H9 (cell line): ENCODE results near the gene AFAP1L2. TPM values are rescaled to one million over a fixed set of nuclear protein-coding genes. Genes with fewer than 3 reads are reported as not detected.

Source experiments
- DNase-seq: peaks from one replicate; pipeline ENCODE4 v3.0.0-alpha.2; 2017
- H2AFZ ChIP-seq: one replicate; pipeline ENCODE4 v1.6.1; 2013; ENCODE audit warnings: mild to moderate bottlenecking, low read length, control low read depth, moderate library complexity
- H2AK5ac ChIP-seq: 2 replicates; pipeline ENCODE4 v1.6.1; 2013; ENCODE audit warnings: low read length, control low read depth, mixed read lengths; ENCODE audit not compliant: insufficient read length
- H2BK120ac ChIP-seq: one replicate; pipeline ENCODE4 v1.6.1; 2013; ENCODE audit warnings: low read depth, mild to moderate bottlenecking, low read length, control low read depth, inconsistent platforms; ENCODE audit not compliant: poor library complexity, severe bottlenecking
- H2BK12ac ChIP-seq: 2 replicates; pipeline ENCODE4 v1.6.1; 2013; ENCODE audit warnings: low read length, control low read depth, mixed read lengths, low read depth; ENCODE audit not compliant: insufficient read length
- H2BK15ac ChIP-seq: 2 replicates; pipeline ENCODE4 v1.6.1; 2013; ENCODE audit warnings: low read depth, low read length, control low read depth
- H2BK20ac ChIP-seq: one replicate; pipeline ENCODE4 v1.6.1; 2013; ENCODE audit warnings: low read depth, mild to moderate bottlenecking, low read length, control low read depth, inconsistent platforms; ENCODE audit not compliant: poor library complexity, severe bottlenecking
- H2BK5ac ChIP-seq: 2 replicates; pipeline ENCODE4 v1.6.1; 2013; ENCODE audit warnings: low read length, control low read depth, mixed read lengths; ENCODE audit not compliant: insufficient read length
- H3K14ac ChIP-seq: 2 replicates; pipeline ENCODE4 v1.6.1; 2013; ENCODE audit warnings: low read length, control low read depth; ENCODE audit not compliant: insufficient read depth
- H3K18ac ChIP-seq: 2 replicates; pipeline ENCODE4 v1.6.1; 2013; ENCODE audit warnings: low read depth, mild to moderate bottlenecking, mixed read lengths, low read length, control low read depth; ENCODE audit not compliant: insufficient read length
- H3K23ac ChIP-seq: 2 replicates; pipeline ENCODE4 v1.6.1; 2013; ENCODE audit warnings: low read length, control low read depth, mixed read lengths, low read depth; ENCODE audit not compliant: insufficient read length
- H3K23me2 ChIP-seq: 2 replicates; pipeline ENCODE4 v1.6.1; 2013; ENCODE audit warnings: low read depth, mild to moderate bottlenecking, mixed read lengths, low read length, control low read depth; ENCODE audit not compliant: insufficient read length, poor library complexity, severe bottlenecking
- H3K27ac ChIP-seq: 2 replicates; pipeline ENCODE4 v1.5.1; 2013; ENCODE audit warnings: low read length, control low read depth, mixed read lengths, low read depth; ENCODE audit not compliant: insufficient read length
- H3K27me3 ChIP-seq: 2 replicates; pipeline ENCODE4 v1.6.1; 2013; ENCODE audit warnings: low read length, control low read depth, inconsistent platforms; ENCODE audit not compliant: insufficient read depth
- H3K4ac ChIP-seq: 2 replicates; pipeline ENCODE4 v1.6.1; 2013; ENCODE audit warnings: low read depth, mild to moderate bottlenecking, control low read depth, inconsistent platforms, low read length, moderate library complexity
- H3K4me1 ChIP-seq: 2 replicates; pipeline ENCODE4 v1.6.1; 2013; ENCODE audit warnings: low read length, control low read depth, inconsistent platforms; ENCODE audit not compliant: insufficient read depth
- H3K4me2 ChIP-seq: 2 replicates; pipeline ENCODE4 v1.6.1; 2013; ENCODE audit warnings: low read length, control low read depth, mixed read lengths; ENCODE audit not compliant: insufficient read length, insufficient read depth
- H3K56ac ChIP-seq: 2 replicates; pipeline ENCODE4 v1.6.1; 2013; ENCODE audit warnings: low read depth, mild to moderate bottlenecking, mixed read lengths, low read length, control low read depth; ENCODE audit not compliant: insufficient read length
- H3K79me1 ChIP-seq: 2 replicates; pipeline ENCODE4 v1.6.1; 2013; ENCODE audit warnings: low read depth, mild to moderate bottlenecking, moderate library complexity, low read length, control low read depth, inconsistent platforms; ENCODE audit not compliant: insufficient read depth, poor library complexity, severe bottlenecking
- H3K79me2 ChIP-seq: 2 replicates; pipeline ENCODE4 v1.6.1; 2013; ENCODE audit warnings: low read length, control low read depth, inconsistent platforms; ENCODE audit not compliant: insufficient read depth
- H3K9ac ChIP-seq: 2 replicates; pipeline ENCODE4 v1.6.1; 2013; ENCODE audit warnings: low read length, control low read depth, mixed read lengths; ENCODE audit not compliant: insufficient read length; ENCODE audit errors: extremely low read depth
- H3K9me3 ChIP-seq: one replicate; pipeline ENCODE4 v1.6.1; 2013; ENCODE audit warnings: low read depth, low read length, inconsistent platforms; ENCODE audit not compliant: control insufficient read depth
- H3T11ph ChIP-seq: one replicate; pipeline ENCODE4 v1.6.1; 2013; ENCODE audit warnings: mild to moderate bottlenecking, low read length, control low read depth, inconsistent platforms
- H4K20me1 ChIP-seq: one replicate; pipeline ENCODE4 v1.6.1; 2013; ENCODE audit not compliant: control insufficient read depth, insufficient read length, insufficient read depth
- H4K5ac ChIP-seq: 2 replicates; pipeline ENCODE4 v1.6.1; 2013; ENCODE audit warnings: low read depth, mild to moderate bottlenecking, mixed read lengths, low read length, control low read depth; ENCODE audit not compliant: insufficient read length
- H4K8ac ChIP-seq: replicated peaks from 2 replicates; pipeline ENCODE4 v1.6.1; 2013; ENCODE audit warnings: low read length, control low read depth, mixed read lengths, low read depth; ENCODE audit not compliant: insufficient read length
- H4K91ac ChIP-seq: 2 replicates; pipeline ENCODE4 v1.6.1; 2013; ENCODE audit warnings: low read depth, mild to moderate bottlenecking, moderate library complexity, mixed read lengths, low read length, control low read depth; ENCODE audit not compliant: insufficient read length
- H3K27ac Mint-ChIP-seq, 3 experiments: 2 replicates in 2 of 3; 3 replicates in 1 of 3; pipeline ENCODE4 v1.8.0; 2020 to 2021; ENCODE audit warnings: mixed read lengths in 3 of 3, mild to moderate bottlenecking in 1 of 3, moderate library complexity in 1 of 3
- H3K27me3 Mint-ChIP-seq: 2 replicates; pipeline ENCODE4 v1.8.0; 2021; ENCODE audit warnings: low read depth, mild to moderate bottlenecking, moderate library complexity, mixed read lengths
- H3K36me3 Mint-ChIP-seq, 3 experiments: 2 replicates in 2 of 3; 3 replicates in 1 of 3; pipeline ENCODE4 v1.8.0; 2020 to 2021; ENCODE audit warnings: low read depth in 3 of 3, mixed read lengths in 3 of 3; ENCODE audit not compliant: insufficient read depth in 1 of 3
- H3K4me1 Mint-ChIP-seq, 2 experiments: 2 replicates each; pipeline ENCODE4 v1.8.0; 2020; ENCODE audit warnings: mixed read lengths in 2 of 2
- H3K4me3 Mint-ChIP-seq, 2 experiments: 2 replicates in 1 of 2; 3 replicates in 1 of 2; pipeline ENCODE4 v1.8.0; 2020 to 2021; ENCODE audit warnings: mild to moderate bottlenecking in 2 of 2, mixed read lengths in 2 of 2, moderate library complexity in 1 of 2
- H3K9me3 Mint-ChIP-seq, 2 experiments: 2 replicates in 1 of 2; 3 replicates in 1 of 2; pipeline ENCODE4 v1.8.0; 2020; ENCODE audit warnings: mild to moderate bottlenecking in 2 of 2, mixed read lengths in 2 of 2, moderate library complexity in 1 of 2
- WGBS: extraction: QIAGEN DNeasy Blood & Tissue Kit; methylation state at CpG from one replicate; pipeline ENCODE4 v1.1.7; 2013; ENCODE audit warnings: missing lambda C conversion rate, low lambda C conversion rate, mixed read lengths; ENCODE audit not compliant: insufficient read length; ENCODE audit errors: extremely low coverage; 5-methylcytosine and 5-hydroxymethylcytosine counted together
- total RNA-seq: library from RNA; stranded (reverse); gene quantifications from 2 replicates; pipeline ENCODE4 v1.2.1, GENCODE V29; 2021
- TF ChIP-seq, protein P1 (sequence below): fragments of 200-600 bp; sonication (generic); conservative IDR thresholded peaks from 3 replicates; pipeline ENCODE4 v1.8.0; 2021; ENCODE audit warnings: antibody characterized with exemption, mild to moderate bottlenecking

The AFAP1L2 gene
- total RNA-seq, 1 experiment from 2014 or later, result 0.77 TPM

DNA sequence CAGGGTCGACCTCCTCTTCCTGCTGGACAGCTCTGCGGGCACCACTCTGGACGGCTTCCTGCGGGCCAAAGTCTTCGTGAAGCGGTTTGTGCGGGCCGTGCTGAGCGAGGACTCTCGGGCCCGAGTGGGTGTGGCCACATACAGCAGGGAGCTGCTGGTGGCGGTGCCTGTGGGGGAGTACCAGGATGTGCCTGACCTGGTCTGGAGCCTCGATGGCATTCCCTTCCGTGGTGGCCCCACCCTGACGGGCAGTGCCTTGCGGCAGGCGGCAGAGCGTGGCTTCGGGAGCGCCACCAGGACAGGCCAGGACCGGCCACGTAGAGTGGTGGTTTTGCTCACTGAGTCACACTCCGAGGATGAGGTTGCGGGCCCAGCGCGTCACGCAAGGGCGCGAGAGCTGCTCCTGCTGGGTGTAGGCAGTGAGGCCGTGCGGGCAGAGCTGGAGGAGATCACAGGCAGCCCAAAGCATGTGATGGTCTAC lies 118.3 kb downstream of the AFAP1L2 start:
- H3K14ac ChIP-seq, result no peak overlapping the region

More for the DNA sequence above, 118.3 kb downstream of the AFAP1L2 start:
- Histone ChIP-seq H4K5ac (no peak overlapping the region), H4K8ac (no peak overlapping the region), H3K23ac (no peak overlapping the region), H4K91ac (no peak overlapping the region), H3K4me2 (no peak overlapping the region), H3K18ac (no peak overlapping the region), H2BK20ac (no peak overlapping the region), H2BK15ac (no peak overlapping the region), H3K27me3 (no peaks in the 10 kb centered on the region), H4K20me1 (no peaks in the 10 kb centered on the region), H2AK5ac (no peak overlapping the region), H3K79me2 (no peaks in the 10 kb centered on the region), H3K9me3 (no peaks in the 10 kb centered on the region), H3K9ac (no peak overlapping the region), H3K4ac (no peak overlapping the region), H3T11ph (no peak overlapping the region), H3K56ac (no peak overlapping the region), H2AFZ (no peak overlapping the region), H3K4me1 (no peaks in the 10 kb centered on the region), H2BK12ac (no peak overlapping the region), H3K79me1 (no peaks in the 10 kb centered on the region), H3K27ac (no peak overlapping the region), H2BK120ac (no peak overlapping the region), H2BK5ac (no peak overlapping the region), H3K23me2 (no peaks in the 10 kb centered on the region)
- TF ChIP-seq, protein P1, sequence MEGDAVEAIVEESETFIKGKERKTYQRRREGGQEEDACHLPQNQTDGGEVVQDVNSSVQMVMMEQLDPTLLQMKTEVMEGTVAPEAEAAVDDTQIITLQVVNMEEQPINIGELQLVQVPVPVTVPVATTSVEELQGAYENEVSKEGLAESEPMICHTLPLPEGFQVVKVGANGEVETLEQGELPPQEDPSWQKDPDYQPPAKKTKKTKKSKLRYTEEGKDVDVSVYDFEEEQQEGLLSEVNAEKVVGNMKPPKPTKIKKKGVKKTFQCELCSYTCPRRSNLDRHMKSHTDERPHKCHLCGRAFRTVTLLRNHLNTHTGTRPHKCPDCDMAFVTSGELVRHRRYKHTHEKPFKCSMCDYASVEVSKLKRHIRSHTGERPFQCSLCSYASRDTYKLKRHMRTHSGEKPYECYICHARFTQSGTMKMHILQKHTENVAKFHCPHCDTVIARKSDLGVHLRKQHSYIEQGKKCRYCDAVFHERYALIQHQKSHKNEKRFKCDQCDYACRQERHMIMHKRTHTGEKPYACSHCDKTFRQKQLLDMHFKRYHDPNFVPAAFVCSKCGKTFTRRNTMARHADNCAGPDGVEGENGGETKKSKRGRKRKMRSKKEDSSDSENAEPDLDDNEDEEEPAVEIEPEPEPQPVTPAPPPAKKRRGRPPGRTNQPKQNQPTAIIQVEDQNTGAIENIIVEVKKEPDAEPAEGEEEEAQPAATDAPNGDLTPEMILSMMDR, result no peak
- DNase-seq, result peak; percentile 39
- H3K9me3 Mint-ChIP-seq, result no peaks in the 10 kb centered on the region; a peak in 1 of 5 replicates
- H3K27me3 Mint-ChIP-seq, result no peaks in the 10 kb centered on the region; the same call in 1 of the 2 replicates
- WGBS, result no CpG with 5 or more reads among the region's 31 CpGs
- no peak overlapping the region for H3K27ac Mint-ChIP-seq
- no peaks in the 10 kb centered on the region for H3K36me3 Mint-ChIP-seq
- no peaks in the 10 kb centered on the region for H3K4me1 Mint-ChIP-seq
- H3K4me3 Mint-ChIP-seq, result no peak overlapping the region
